GM19099 (cell line): ENCODE measurements around the gene ATP8B4.

Experiments
- POLR2A ChIP-seq: IDR thresholded peaks from 3 replicates; pipeline ENCODE4 v1.6.1; 2011; ENCODE audit warnings: low read depth; ENCODE audit not compliant: insufficient read length; ENCODE audit errors: extremely low read depth

Gene ATP8B4

DNA sequence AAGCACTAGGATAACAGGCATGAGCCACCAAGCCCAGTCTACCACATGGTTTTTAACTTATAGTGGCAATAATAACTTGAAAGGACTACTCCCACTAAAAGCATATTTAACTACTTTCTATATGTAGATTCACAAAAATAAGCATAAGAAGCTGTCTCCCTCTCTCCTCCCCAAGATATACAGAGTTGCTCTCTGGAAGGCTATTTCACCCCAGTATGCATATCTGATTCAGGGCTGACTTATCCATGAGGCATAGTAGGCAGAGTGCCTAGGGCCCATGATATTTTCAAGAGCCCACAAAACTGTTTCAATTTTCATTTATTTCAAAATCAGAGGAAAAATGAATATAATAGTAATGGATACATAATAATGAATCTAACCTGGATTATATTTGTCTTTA, 20.5 kb downstream of the ATP8B4 start:
- TF ChIP-seq POLR2A = no peak

DNA sequence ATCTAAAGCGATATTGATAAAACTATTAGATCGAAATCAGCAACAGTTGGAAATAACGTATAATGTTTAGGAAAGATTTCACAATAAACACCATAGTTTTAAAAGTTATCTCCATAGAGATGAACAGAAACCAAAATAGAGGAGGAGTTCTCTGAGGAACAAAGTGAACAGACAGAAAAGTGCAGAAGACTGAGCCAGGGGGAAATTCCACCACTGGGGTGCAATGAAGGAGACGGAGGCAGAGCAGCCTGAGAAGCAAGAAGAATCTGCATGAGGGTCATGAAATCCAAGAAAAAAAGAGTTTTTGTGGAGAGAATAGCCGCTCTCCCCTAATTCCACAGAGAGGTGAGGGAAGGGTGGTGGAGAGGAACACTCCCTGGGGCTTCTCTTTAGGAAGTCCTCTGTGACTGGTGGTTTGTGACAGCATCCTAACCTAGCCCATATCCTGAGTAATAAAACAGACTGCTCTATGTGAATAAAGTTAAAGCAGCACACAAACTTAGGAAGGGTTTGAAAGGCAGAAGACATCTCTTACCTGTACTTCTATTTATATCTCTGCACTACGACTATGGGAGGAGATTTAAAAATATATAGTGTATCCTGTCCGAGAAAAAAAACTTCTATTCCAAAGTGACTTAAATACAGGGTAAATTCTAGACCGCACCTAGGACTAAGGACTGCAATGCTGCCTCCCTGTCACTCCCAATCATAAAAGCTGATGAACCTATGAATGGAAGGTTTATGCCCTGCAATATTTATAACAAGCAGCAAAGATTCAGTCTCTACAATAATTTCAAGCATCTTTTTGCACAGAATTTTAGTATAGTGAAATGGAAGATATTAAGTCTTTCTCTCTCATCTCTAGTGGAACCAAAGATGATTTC, 22.9 kb downstream of the ATP8B4 start:
- no peak for TF ChIP-seq POLR2A

DNA sequence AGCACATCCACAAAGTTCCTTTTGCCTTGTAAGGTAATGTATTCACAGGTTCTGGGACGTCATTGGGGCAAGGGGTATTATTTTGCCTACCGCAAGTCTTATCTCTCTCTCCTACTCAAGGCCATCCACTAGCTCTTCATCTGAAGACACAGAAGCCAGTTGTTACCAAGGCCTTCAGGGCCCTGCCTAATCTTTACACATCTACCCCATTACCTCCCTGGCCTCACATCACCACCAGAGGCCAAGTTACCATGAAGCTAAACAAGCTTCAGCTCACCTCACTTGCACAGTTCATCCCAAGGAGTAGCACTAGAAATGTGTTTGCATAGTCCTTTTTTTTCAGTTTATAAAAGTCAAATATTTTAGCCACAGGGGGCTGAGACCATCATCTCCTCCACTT, 34.1 kb downstream of the ATP8B4 start:
- TF ChIP-seq POLR2A = no peak

DNA sequence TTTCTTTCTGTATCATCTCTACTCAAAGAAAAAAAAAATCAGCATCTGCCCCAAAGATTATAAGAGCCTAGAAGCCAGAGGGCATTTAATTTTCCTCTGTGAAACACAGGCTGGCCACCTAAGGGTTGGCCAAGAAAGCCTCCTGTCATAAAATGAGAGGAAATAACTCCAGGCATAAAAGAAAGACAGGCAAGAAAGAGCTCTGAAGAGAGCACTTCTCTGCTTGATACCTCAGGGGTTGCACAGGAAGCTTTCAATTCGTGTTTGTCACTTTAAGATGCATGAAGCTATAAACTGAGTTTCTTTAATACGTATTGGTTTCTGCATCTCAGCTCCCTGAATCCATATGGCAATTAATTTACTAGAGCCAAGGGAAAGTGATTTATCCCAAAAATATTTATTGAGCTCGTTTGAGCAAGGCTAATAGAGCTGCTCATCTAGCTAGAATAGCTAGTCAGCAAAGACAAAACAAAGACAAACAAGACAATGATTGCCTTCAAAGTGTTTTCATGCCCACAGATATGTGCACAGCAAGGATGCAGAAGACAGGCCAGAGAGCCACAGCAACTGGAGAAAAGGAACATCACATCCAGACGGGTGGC, 35.5 kb downstream of the ATP8B4 start:
- TF ChIP-seq POLR2A = no peak

DNA sequence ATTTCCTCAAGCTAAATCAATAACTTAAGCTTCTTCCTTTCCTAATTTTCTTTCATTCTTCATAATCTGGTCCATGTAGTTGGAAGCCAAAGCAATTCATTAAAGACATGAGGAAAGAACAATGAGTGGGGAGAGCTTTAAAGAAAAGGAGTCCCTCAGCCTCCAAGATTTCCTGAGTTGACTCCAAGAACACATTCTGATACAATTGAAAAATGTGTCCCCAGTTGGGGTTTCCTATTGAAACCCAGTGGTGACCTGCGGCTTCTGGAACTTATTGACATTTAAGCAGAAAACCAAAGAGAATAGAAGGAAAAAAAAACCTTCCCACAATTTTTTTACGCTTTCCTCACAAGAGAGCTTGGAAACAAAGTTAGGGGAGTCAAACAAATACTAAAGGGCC, 37.0 kb downstream of the ATP8B4 start:
- TF ChIP-seq POLR2A = no peak

DNA sequence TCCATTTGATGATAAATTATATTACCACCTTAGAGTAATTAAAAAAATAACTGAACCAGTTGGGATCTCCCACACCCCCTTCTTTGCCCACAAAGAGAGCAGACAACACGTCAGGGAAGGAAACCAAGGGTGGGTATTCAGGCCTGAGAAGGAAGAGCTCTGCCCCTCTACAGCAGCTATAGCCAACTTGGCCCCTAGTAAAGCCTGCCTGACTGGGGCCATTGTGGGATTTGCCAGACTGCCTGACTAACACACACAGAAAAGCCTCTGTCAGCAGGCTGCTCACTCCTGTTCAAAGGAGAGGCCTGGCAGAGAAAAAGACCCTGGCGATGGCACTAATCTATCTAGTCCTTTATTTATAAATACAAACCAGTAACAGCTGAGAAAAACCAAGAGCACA, 41.4 kb downstream of the ATP8B4 start:
- no peak for TF ChIP-seq POLR2A

DNA sequence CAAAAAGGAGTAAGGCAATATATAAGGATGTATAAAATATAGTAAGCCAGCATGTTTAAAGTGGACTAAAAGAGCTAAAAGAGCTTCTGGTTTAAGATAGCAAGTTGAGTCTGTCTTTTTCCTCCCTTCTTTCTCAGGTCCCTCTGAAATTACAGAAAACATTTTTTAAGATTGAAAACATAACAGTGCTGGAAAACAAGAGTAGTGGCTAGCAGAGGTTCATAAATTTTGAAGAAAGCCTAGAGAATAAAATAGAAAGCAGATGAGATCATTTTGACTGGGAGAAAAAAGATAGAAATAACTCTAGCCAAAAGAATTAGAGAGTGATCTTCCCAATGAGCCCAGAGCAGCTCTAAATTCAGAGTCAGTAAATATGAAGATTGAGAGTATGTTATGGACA, 41.9 kb downstream of the ATP8B4 start:
- no peak for TF ChIP-seq POLR2A

DNA sequence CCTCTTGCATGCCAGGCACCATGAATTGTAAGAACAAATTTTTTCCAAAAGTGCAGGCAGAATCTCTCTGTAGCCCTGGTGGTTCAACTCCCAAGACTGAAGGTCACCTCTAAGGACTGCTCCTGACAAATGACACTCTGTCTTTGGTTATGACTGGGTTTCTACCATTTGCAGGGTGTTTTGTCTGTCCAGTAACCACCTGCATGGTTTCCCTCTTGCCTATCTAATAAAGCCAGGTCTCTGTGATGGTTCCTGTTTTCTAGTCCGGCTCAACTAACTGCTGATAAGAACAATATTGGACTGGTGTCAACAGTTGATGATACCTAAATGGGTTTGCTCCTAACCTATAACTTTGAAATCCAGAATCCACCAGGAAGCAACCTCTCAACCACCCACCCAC, 43.7 kb downstream of the ATP8B4 start:
- TF ChIP-seq POLR2A = no peak

DNA sequence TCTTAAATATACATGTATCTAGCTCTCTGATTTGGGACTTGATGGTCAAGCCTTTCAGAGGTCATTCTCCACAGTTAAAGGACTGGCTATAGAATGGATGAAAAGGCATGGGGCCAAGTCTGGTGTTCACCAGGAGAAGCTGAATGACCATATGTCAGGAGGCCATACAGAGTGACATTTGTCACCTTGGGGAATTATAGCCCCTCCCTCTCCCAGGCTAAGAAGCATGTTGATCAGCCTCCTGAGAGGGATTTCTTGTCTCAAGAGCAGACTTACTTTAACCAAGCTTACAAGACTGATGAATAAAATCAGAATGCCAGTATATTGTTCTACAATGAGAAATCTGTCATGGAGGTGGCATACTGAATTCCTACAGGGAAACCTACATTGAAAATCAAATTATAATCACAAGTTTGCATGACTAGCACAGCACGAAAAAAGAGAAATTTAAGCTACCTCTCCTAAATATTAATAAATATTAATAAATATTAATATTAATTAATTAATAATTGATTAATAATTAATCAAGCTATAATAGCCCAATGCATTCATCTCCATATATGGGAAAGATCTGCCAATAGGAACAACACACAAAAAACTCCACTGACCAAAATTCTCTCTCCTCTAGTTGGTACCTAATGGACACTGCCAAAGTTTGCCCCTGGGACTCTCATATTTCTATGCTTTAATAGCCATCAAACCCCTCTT, 47.3 kb downstream of the ATP8B4 start:
- no peak for TF ChIP-seq POLR2A

DNA sequence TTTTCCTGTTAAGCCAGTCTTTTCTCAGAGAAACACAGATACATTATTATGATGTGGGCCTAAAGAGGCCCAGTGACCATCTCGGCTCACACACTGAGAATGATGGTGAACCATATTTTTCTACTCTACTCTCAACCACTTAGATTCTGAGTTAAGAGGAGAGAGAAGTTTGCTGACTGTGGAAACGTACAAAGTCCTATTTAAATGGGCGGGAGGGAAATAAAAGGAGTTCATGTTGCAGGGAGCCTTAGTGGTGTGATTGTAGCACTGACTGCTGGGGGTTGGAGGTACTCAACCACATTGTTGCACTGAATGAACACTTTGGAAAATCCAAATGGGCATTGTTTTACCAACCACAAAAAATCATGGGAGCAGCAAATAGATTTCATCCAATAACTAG, 51.0 kb downstream of the ATP8B4 start:
- TF ChIP-seq POLR2A = no peak

- no peak for TF ChIP-seq POLR2A
Measured at GRCh38 chr15:50067254-50067653, 51.8 kb downstream of the ATP8B4 start.

GRCh38 chr15:50066666-50067065, 52.4 kb downstream of the ATP8B4 start:
- TF ChIP-seq POLR2A = no peak

DNA sequence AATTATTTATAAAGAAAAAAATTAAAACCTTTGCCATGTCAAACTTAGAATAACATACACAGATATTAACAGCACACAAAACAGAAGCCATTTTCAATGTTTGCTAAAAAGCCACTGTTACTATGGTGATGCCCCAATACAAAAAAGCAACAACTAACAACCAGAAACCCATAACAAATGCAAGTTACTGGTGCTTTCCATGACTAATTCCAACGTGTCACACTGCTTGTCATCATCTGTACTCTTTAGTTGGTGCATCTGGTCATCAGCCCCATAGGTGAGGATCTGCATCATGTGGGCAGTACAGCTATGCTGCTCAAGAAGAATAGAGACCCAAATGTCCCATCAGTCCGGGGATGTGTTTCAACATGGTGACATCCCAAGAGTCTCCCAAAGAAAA, 52.8 kb downstream of the ATP8B4 start:
- no peak for TF ChIP-seq POLR2A

- no peak for TF ChIP-seq POLR2A
Measured at GRCh38 chr15:50065279-50065678, 53.8 kb downstream of the ATP8B4 start.

DNA sequence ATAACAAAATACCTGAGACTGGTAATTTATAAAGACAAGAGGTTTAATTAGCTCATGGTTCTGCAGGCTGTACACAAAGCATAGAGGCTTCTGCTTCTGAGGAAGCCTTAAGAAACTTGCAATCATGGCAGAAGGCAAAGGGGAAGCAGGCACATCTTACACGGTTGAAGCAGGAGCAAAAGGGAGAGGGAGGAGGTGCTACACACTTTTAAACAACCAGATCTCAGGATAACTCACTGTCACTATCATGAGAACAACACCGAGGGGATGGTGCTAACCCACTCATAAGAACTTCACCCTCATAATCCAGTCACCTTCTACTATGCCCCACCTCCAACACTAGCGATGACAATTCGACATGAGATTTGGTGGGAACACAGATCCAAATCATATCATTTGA, 54.4 kb downstream of the ATP8B4 start:
- no peak for TF ChIP-seq POLR2A

DNA sequence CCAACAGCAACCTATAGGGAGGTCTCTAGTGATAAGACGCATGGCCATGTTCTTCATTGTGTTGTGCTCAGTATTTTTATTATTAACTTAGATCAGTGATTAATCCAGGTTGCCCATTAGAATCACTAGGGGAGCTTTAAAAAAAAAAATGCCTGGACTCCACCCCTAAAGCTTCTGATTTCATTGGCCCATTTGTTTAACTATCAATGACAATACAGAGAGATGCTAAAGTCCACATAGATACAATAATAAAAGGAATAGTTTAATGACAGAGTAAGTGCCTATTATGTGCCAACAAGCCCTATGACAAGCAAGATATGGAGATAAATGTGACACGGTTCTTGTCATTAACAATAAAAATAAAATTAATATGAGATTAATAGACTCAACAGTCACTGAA, 55.8 kb downstream of the ATP8B4 start:
- TF ChIP-seq POLR2A = no peak

DNA sequence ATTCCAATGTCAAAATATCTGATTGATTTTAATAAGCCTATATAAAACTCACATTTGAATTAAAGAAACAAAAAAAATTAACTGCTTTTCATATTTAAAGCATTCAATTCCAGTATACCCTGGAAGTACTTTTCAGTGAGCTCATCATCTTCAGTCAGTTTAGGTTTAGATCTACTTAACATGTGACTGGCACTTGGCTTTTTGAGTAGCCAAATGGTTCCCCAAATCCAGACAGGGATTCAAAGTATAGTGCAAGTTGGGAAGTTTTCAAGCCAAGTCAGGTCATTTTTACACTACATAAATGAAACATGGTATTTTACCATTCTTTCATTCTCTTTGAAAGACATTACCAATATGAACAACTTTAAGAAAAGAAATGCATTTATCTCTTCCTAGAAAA, 57.5 kb downstream of the ATP8B4 start:
- no peak for TF ChIP-seq POLR2A

DNA sequence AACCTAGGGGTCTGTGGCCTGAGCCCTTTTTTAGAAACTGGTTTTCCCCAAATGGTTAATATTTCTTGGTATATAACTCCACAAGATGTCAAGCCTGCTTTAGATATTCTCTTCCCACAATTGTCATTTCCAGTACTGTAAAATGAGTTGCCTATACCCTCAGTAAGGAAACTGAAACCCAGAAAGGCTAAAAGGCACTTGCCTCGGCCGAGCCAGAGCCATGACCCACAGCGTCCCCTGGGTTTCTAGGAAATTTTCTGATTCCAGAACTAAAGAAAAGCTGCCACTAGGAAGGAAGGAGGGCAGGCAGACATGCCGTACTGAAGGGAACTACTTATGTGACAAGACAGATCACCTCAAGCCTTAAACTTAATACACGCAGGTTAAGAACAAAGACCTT, 59.1 kb downstream of the ATP8B4 start:
- no peak for TF ChIP-seq POLR2A
